HEK293 (cell line): ENCODE measurements around the gene COL9A3.

Experiments used
- CTCF ChIA-PET: fragments of 350-600 bp; formaldehyde crosslinking; extraction: SDS; loops from one replicate; lab custom pipeline; 2021; ENCODE audit warnings: antibody characterized with exemption; lab: Yijun Ruan, JAX
- POLR2A ChIA-PET: fragments of 300-600 bp; formaldehyde crosslinking; extraction: SDS; loops from one replicate; lab custom pipeline; 2020; ENCODE audit warnings: antibody characterized with exemption, inconsistent platforms; lab: Yijun Ruan, JAX
- H3K27ac ChIP-seq: fragments of 200-500 bp; sonication (Bioruptor generic); 2 replicates; pipeline ENCODE4 v1.5.1; 2014; ENCODE audit warnings: low read depth, low read length, control low read depth, inconsistent platforms; ENCODE audit errors: extremely low read depth
- H3K36me3 ChIP-seq, 2 experiments: fragments of 200-500 bp in 1 of 2; sonication (Bioruptor generic) in 1 of 2; 1 replicate in 1 of 2; 2 replicates in 1 of 2; pipeline ENCODE4 v1.5.1; 2014 to 2017; ENCODE audit warnings: inconsistent platforms in 2 of 2, low read length in 2 of 2; ENCODE audit not compliant: control insufficient read depth in 2 of 2, insufficient read depth in 1 of 2
- H3K4me1 ChIP-seq: fragments of 200-500 bp; sonication (Bioruptor generic); 2 replicates; pipeline ENCODE4 v1.5.1; 2014; ENCODE audit warnings: mild to moderate bottlenecking, low read length, inconsistent platforms; ENCODE audit not compliant: control insufficient read depth, insufficient read depth
- H3K4me3 ChIP-seq: 2 replicates; pipeline ENCODE4 v1.5.1; 2011; ENCODE audit warnings: low read depth, mild to moderate bottlenecking, control low read depth, low read length, moderate library complexity
- H3K9me3 ChIP-seq: fragments of 200-500 bp; sonication (Bioruptor generic); 2 replicates; pipeline ENCODE4 v1.5.1; 2014; ENCODE audit warnings: low read depth, low read length, inconsistent platforms; ENCODE audit not compliant: control insufficient read depth, insufficient read depth
- FEZF1 ChIP-seq: fragments of 450-650 bp; formaldehyde crosslinking; IDR thresholded peaks from 2 replicates; pipeline ENCODE4 v1.5.1; 2016; ENCODE audit warnings: missing biosample characterization, missing genetic modification characterization
- GLI2 ChIP-seq: fragments of 450-650 bp; formaldehyde crosslinking; IDR thresholded peaks from 2 replicates; pipeline ENCODE4; 2017; ENCODE audit warnings: missing biosample characterization, missing genetic modification characterization, low read depth, borderline replicate concordance
- GLIS1 ChIP-seq: fragments of 450-650 bp; formaldehyde crosslinking; IDR thresholded peaks from 2 replicates; pipeline ENCODE4 v1.5.1; 2016; ENCODE audit warnings: missing biosample characterization, missing genetic modification characterization
- GLIS2 ChIP-seq: fragments of 450-650 bp; formaldehyde crosslinking; IDR thresholded peaks from 2 replicates; pipeline ENCODE4 v1.5.1; 2016; ENCODE audit warnings: missing biosample characterization, missing genetic modification characterization
- HOXC10 ChIP-seq: sonication (generic); formaldehyde crosslinking; IDR thresholded peaks from 2 replicates; pipeline ENCODE4 v1.8.1; 2023; ENCODE audit warnings: mild to moderate bottlenecking, missing genetic modification reagents
- KLF7 ChIP-seq: fragments of 450-650 bp; formaldehyde crosslinking; IDR thresholded peaks from 2 replicates; pipeline ENCODE4 v1.5.1; 2016; ENCODE audit warnings: missing biosample characterization, missing genetic modification characterization, borderline replicate concordance
- REPIN1 ChIP-seq: fragments of 450-650 bp; formaldehyde crosslinking; IDR thresholded peaks from 2 replicates; pipeline ENCODE4 v1.5.1; 2017; ENCODE audit warnings: missing biosample characterization, missing genetic modification characterization, low read depth
- SP7 ChIP-seq: fragments of 450-650 bp; formaldehyde crosslinking; IDR thresholded peaks from 2 replicates; pipeline ENCODE4 v1.5.1; 2016; ENCODE audit warnings: missing biosample characterization, missing genetic modification characterization
- TCF7L2 ChIP-seq: IDR thresholded peaks from 2 replicates; pipeline ENCODE4 v1.6.1; 2011; ENCODE audit warnings: low read depth, mild to moderate bottlenecking, inconsistent platforms, low read length, moderate library complexity, borderline replicate concordance
- ZBTB7A ChIP-seq: fragments of 450-650 bp; formaldehyde crosslinking; IDR thresholded peaks from 2 replicates; pipeline ENCODE4 v1.5.1; 2016; ENCODE audit warnings: low read depth, missing biosample characterization, missing genetic modification characterization
- ZBTB8A ChIP-seq: fragments of 450-650 bp; formaldehyde crosslinking; IDR thresholded peaks from 2 replicates; pipeline ENCODE4 v1.5.1; 2016; ENCODE audit warnings: missing biosample characterization, missing genetic modification characterization
- ZEB2 ChIP-seq: fragments of 450-650 bp; formaldehyde crosslinking; IDR thresholded peaks from 2 replicates; pipeline ENCODE4 v1.5.1; 2016; ENCODE audit warnings: missing biosample characterization, missing genetic modification characterization
- ZNF121 ChIP-seq: fragments of 450-650 bp; formaldehyde crosslinking; IDR thresholded peaks from 2 replicates; pipeline ENCODE4 v1.5.1; 2016; ENCODE audit warnings: missing biosample characterization, missing genetic modification characterization
- ZNF132 ChIP-seq: fragments of 450-650 bp; formaldehyde crosslinking; IDR thresholded peaks from 2 replicates; pipeline ENCODE4 v1.5.1; 2017; ENCODE audit warnings: missing biosample characterization, missing genetic modification characterization, borderline replicate concordance
- ZNF146 ChIP-seq: fragments of 450-650 bp; formaldehyde crosslinking; IDR thresholded peaks from 2 replicates; pipeline ENCODE4 v1.5.1; 2016; ENCODE audit warnings: missing biosample characterization, missing genetic modification characterization
- ZNF16 ChIP-seq: fragments of 450-650 bp; formaldehyde crosslinking; IDR thresholded peaks from 2 replicates; pipeline ENCODE4 v1.5.1; 2016; ENCODE audit warnings: low read depth, missing biosample characterization, missing genetic modification characterization
- ZNF37A ChIP-seq: fragments of 450-650 bp; IDR thresholded peaks from 2 replicates; pipeline ENCODE4 v1.5.1; 2018; ENCODE audit warnings: missing biosample characterization, missing genetic modification characterization
- ZNF416 ChIP-seq: fragments of 450-650 bp; formaldehyde crosslinking; IDR thresholded peaks from 2 replicates; pipeline ENCODE4 v1.5.1; 2016; ENCODE audit warnings: missing biosample characterization, missing genetic modification characterization
- ZNF473 ChIP-seq: fragments of 450-650 bp; formaldehyde crosslinking; IDR thresholded peaks from 2 replicates; pipeline ENCODE4 v1.5.1; 2017; ENCODE audit warnings: missing biosample characterization, missing genetic modification characterization
- ZNF510 ChIP-seq: fragments of 450-650 bp; formaldehyde crosslinking; IDR thresholded peaks from 2 replicates; pipeline ENCODE4 v1.5.1; 2018; ENCODE audit warnings: mild to moderate bottlenecking, missing genetic modification characterization, missing biosample characterization; ENCODE audit not compliant: insufficient replicate concordance
- ZNF621 ChIP-seq: fragments of 450-650 bp; formaldehyde crosslinking; IDR thresholded peaks from 2 replicates; pipeline ENCODE4 v1.5.1; 2017; ENCODE audit warnings: missing biosample characterization, missing genetic modification characterization
- TF ChIP-seq, protein P1 (sequence below): fragments of 450-650 bp; formaldehyde crosslinking; IDR thresholded peaks from 2 replicates; pipeline ENCODE4 v1.5.1; 2017; ENCODE audit warnings: missing biosample characterization, missing genetic modification characterization
- TF ChIP-seq, protein P2 (sequence below): fragments of 450-650 bp; formaldehyde crosslinking; IDR thresholded peaks from 2 replicates; pipeline ENCODE4 v1.5.1; 2016; ENCODE audit warnings: missing biosample characterization, missing genetic modification characterization
- TF ChIP-seq, protein P3 (sequence below): fragments of 450-650 bp; formaldehyde crosslinking; IDR thresholded peaks from 2 replicates; pipeline ENCODE4 v1.5.1; 2017; ENCODE audit warnings: missing biosample characterization, missing genetic modification characterization
- TF ChIP-seq, protein P4 (sequence below): fragments of 450-650 bp; formaldehyde crosslinking; IDR thresholded peaks from 2 replicates; pipeline ENCODE4 v1.5.1; 2016; ENCODE audit warnings: missing biosample characterization, missing genetic modification characterization
- TF ChIP-seq, protein P5 (sequence below): fragments of 450-650 bp; formaldehyde crosslinking; IDR thresholded peaks from 2 replicates; pipeline ENCODE4 v1.5.1; 2016; ENCODE audit warnings: missing biosample characterization, missing genetic modification characterization, low read depth
- TF ChIP-seq, protein P6 (sequence below): fragments of 450-650 bp; formaldehyde crosslinking; IDR thresholded peaks from 2 replicates; pipeline ENCODE4 v1.5.1; 2017; ENCODE audit warnings: missing biosample characterization, missing genetic modification characterization

Gene COL9A3

DNA sequence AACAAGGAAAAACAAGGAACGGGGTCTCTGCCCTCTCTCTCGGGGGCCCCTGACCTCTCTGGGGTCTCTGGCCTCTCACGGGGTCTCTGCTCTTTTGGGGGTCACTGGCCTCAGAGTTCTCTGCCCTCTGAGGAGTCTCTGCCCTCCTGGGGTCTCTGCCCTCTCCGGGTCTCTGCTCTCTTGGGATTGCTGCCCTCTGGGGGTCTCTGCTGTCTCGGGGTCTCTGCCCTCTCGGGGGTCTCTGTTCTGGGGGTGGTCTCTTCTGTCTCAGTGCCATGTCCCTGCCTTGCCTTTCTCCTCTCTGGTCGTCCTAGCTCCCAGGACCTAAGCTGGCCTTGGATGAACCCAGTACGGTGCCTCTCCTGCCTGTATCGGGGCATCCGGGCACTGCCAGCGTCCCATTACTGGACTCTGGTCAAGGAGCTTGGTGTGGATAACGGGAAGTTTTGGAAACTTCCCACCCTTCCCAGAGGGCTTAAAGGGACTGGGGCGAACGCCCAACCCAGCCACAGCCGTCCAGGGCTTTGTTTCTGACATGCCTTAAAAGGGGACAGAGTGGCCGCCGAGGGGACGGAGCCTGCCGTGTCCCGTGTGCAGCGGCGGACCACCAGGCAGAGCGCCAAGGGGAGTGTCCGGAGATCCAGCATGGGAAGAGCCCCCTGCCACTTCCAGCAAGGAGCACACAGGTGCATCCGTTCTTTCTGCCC, 45.3 kb upstream of the COL9A3 start:
- Histone ChIP-seq H3K4me3 (no peak overlapping the region), H3K27ac (no peak overlapping the region), H3K9me3 (no peaks in the 10 kb centered on the region), H3K36me3 (no peaks in the 10 kb centered on the region), H3K4me1 (0 out of 2 replicates have a peak, but pooled peaks cover 2% of the 10 kb centered on the region)
- CTCF ChIA-PET, result interaction anchor here (1.1 kb wide), 1 partner anchor 61 kb away, joined by 3 read pairs; no protein-coding TSS in a partner anchor
- POLR2A ChIA-PET, result no interaction called here
- TF ChIP-seq TCF7L2, result no peak
- TF ChIP-seq SP7 (tag by site-specific recombination), result no peak
- no peak for TF ChIP-seq ZNF132 (tag by site-specific recombination)
- TF ChIP-seq ZNF121, result no peak
- TF ChIP-seq REPIN1 (tag by site-specific recombination), result no peak
- TF ChIP-seq HOXC10 (CRISPR knock-in tag), result no peak
- TF ChIP-seq, protein P1, sequence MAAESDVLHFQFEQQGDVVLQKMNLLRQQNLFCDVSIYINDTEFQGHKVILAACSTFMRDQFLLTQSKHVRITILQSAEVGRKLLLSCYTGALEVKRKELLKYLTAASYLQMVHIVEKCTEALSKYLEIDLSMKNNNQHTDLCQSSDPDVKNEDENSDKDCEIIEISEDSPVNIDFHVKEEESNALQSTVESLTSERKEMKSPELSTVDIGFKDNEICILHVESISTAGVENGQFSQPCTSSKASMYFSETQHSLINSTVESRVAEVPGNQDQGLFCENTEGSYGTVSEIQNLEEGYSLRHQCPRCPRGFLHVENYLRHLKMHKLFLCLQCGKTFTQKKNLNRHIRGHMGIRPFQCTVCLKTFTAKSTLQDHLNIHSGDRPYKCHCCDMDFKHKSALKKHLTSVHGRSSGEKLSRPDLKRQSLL (tag by site-specific recombination), result no peak
- TF ChIP-seq, protein P2, sequence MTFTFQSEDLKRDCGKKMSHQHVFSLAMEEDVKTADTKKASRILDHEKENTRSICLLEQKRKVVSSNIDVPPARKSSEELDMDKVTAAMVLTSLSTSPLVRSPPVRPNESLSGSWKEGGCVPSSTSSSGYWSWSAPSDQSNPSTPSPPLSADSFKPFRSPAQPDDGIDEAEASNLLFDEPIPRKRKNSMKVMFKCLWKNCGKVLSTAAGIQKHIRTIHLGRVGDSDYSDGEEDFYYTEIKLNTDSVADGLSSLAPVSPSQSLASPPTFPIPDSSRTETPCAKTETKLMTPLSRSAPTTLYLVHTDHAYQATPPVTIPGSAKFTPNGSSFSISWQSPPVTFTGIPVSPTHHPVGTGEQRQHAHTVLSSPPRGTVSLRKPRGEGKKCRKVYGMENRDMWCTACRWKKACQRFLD (tag by site-specific recombination), result no peak
- no peak for TF ChIP-seq ZEB2
- TF ChIP-seq ZBTB7A (tag by site-specific recombination), result 0 out of 2 replicates have a peak, but pooled peaks have one; percentile 24
- peak; percentile 48 for TF ChIP-seq GLIS2 (tag by site-specific recombination)
- TF ChIP-seq ZNF146 (tag by site-specific recombination), result no peak
- TF ChIP-seq, protein P3, sequence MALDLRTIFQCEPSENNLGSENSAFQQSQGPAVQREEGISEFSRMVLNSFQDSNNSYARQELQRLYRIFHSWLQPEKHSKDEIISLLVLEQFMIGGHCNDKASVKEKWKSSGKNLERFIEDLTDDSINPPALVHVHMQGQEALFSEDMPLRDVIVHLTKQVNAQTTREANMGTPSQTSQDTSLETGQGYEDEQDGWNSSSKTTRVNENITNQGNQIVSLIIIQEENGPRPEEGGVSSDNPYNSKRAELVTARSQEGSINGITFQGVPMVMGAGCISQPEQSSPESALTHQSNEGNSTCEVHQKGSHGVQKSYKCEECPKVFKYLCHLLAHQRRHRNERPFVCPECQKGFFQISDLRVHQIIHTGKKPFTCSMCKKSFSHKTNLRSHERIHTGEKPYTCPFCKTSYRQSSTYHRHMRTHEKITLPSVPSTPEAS, result no peak
- TF ChIP-seq GLIS1 (tag by site-specific recombination), result no peak
- TF ChIP-seq, protein P4, sequence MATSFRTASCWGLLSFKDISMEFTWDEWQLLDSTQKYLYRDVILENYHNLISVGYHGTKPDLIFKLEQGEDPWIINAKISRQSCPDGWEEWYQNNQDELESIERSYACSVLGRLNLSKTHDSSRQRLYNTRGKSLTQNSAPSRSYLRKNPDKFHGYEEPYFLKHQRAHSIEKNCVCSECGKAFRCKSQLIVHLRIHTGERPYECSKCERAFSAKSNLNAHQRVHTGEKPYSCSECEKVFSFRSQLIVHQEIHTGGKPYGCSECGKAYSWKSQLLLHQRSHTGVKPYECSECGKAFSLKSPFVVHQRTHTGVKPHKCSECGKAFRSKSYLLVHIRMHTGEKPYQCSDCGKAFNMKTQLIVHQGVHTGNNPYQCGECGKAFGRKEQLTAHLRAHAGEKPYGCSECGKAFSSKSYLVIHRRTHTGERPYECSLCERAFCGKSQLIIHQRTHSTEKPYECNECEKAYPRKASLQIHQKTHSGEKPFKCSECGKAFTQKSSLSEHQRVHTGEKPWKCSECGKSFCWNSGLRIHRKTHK (tag by site-specific recombination), result no peak
- no peak for TF ChIP-seq ZNF37A (tag by site-specific recombination)
- no peak for TF ChIP-seq ZNF510 (tag by site-specific recombination)

DNA sequence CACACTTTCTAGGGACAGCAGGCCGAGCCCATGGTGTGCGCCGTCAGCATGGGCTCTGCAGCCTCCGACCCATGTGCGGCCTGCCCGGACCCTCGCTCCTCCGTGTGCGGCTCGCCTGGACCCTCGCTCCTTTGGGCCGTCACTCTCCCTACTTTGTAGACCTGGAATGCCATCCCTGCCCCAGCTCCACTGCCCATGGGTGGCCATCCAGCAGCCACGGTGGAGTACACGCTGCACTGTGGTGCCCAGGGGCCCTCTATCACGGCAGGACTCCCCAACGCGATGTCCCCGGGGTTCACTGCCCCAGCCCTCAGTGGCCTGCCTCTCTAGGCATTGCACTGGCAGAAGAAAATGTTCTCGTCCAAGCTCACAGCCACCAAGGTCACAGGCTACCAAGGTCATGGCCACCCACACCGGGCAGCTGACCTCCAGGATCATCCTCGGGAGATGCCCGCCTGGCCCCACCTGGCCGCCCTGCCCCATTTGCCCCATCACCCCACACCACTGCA, 44.7 kb upstream of the COL9A3 start:
- ChIA-PET CTCF (interaction anchor here (1.4 to 2.1 kb wide), 2 partner anchors 19 to 36 kb away, joined by 3 to 10 read pairs; no protein-coding TSS in a partner anchor), POLR2A (no interaction called here)
- H3K27ac ChIP-seq, result no peak overlapping the region
- no peaks in the 10 kb centered on the region for H3K36me3 ChIP-seq
- no peaks in the 10 kb centered on the region for H3K9me3 ChIP-seq
- H3K4me3 ChIP-seq, result no peak overlapping the region
- H3K4me1 ChIP-seq, result 0 out of 2 replicates have a peak, but pooled peaks cover 3% of the 10 kb centered on the region
- TF ChIP-seq GLI2 (tag by site-specific recombination) (no peak), ZNF16 (tag by site-specific recombination) (no peak), ZBTB8A (tag by site-specific recombination) (no peak), ZNF473 (no peak), FEZF1 (tag by site-specific recombination) (no peak), ZNF621 (tag by site-specific recombination) (no peak), ZNF416 (no peak), KLF7 (tag by site-specific recombination) (no peak)
- TF ChIP-seq, protein P5, sequence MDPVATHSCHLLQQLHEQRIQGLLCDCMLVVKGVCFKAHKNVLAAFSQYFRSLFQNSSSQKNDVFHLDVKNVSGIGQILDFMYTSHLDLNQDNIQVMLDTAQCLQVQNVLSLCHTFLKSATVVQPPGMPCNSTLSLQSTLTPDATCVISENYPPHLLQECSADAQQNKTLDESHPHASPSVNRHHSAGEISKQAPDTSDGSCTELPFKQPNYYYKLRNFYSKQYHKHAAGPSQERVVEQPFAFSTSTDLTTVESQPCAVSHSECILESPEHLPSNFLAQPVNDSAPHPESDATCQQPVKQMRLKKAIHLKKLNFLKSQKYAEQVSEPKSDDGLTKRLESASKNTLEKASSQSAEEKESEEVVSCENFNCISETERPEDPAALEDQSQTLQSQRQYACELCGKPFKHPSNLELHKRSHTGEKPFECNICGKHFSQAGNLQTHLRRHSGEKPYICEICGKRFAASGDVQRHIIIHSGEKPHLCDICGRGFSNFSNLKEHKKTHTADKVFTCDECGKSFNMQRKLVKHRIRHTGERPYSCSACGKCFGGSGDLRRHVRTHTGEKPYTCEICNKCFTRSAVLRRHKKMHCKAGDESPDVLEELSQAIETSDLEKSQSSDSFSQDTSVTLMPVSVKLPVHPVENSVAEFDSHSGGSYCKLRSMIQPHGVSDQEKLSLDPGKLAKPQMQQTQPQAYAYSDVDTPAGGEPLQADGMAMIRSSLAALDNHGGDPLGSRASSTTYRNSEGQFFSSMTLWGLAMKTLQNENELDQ (tag by site-specific recombination), result no peak
- TF ChIP-seq, protein P6, sequence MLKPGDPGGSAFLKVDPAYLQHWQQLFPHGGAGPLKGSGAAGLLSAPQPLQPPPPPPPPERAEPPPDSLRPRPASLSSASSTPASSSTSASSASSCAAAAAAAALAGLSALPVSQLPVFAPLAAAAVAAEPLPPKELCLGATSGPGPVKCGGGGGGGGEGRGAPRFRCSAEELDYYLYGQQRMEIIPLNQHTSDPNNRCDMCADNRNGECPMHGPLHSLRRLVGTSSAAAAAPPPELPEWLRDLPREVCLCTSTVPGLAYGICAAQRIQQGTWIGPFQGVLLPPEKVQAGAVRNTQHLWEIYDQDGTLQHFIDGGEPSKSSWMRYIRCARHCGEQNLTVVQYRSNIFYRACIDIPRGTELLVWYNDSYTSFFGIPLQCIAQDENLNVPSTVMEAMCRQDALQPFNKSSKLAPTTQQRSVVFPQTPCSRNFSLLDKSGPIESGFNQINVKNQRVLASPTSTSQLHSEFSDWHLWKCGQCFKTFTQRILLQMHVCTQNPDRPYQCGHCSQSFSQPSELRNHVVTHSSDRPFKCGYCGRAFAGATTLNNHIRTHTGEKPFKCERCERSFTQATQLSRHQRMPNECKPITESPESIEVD (tag by site-specific recombination), result no peak
